Activated CD8-positive, alpha-beta memory T cell treated with anti-CD3 and anti-CD28 coated beads, Interleukin-2, amount 50 U/mL, for 48 hours (primary cell): ENCODE data around the gene F12.
"Not testable (repeated sequence)": the region's sequence is repeated elsewhere in the genome, so short reads cannot be mapped to it uniquely, and the experiment has no call there.

Experiments used
- DNase-seq: peaks from one replicate; pipeline ENCODE4 v3.0.0-alpha.2; 2020

F12 gene

GRCh38 chr5:177385720-177386119, 23.6 kb downstream of the F12 start:
- no peak for DNase-seq

- DNase-seq, result no peak
These were observed 25.2 kb downstream of the F12 start, which contains the start of gene SLC34A1 for GRCh38 chr5:177384134-177384533. Gene SLC34A1 (plus strand): TSS chr5:177384434. CDS start chr5:177385742, 1,308 bp downstream.

GRCh38 chr5:177383181-177383580, 26.2 kb downstream of the F12 start:
- no peak for DNase-seq

- DNase-seq, result no peak
These were observed 26.8 kb downstream of the F12 start for GRCh38 chr5:177382423-177383029.

GRCh38 chr5:177380805-177381126, 28.6 kb downstream of the F12 start:
- DNase-seq, result no peak

- DNase-seq, result no peak
These were observed 30.2 kb downstream of the F12 start for GRCh38 chr5:177378884-177379883.

- no peak for DNase-seq
These were observed 31.2 kb downstream of the F12 start for GRCh38 chr5:177377851-177378776.

- no peak for DNase-seq
These were observed 33.3 kb downstream of the F12 start for GRCh38 chr5:177376107-177376506.

GRCh38 chr5:177375516-177375915, 33.8 kb downstream of the F12 start:
- not testable (repeated sequence) for DNase-seq

GRCh38 chr5:177374211-177374610, 35.2 kb downstream of the F12 start:
- DNase-seq, result no peak

GRCh38 chr5:177373806-177374205, 35.6 kb downstream of the F12 start:
- DNase-seq, result no peak

- no peak for DNase-seq
These were observed 36.5 kb downstream of the F12 start for GRCh38 chr5:177372910-177373309.

- DNase-seq, result no peak
These were observed 37.1 kb downstream of the F12 start for GRCh38 chr5:177372034-177372896.

- no peak for DNase-seq
These were observed 38.0 kb downstream of the F12 start for GRCh38 chr5:177371120-177372033.

- peak; percentile 85 for DNase-seq
These were observed 38.8 kb downstream of the F12 start for GRCh38 chr5:177370488-177371119.

- DNase-seq, result no peak
These were observed 39.5 kb downstream of the F12 start for GRCh38 chr5:177369645-177370440.

- DNase-seq, result no peak
These were observed 40.3 kb downstream of the F12 start for GRCh38 chr5:177368869-177369644.

- no peak for DNase-seq
These were observed 41.1 kb downstream of the F12 start for GRCh38 chr5:177367981-177368868.
